HL-60 (cell line): ENCODE results near the gene FAM83C.

Source experiments
- CTCF ChIP-seq: IDR thresholded peaks from one replicate; pipeline ENCODE4 v1.5.1; 2011; ENCODE audit warnings: low read length, control low read depth, inconsistent platforms; ENCODE audit not compliant: insufficient read depth
- GABPA ChIP-seq: IDR thresholded peaks from 2 replicates; pipeline ENCODE4 v1.6.1; 2012; ENCODE audit warnings: low read depth
- POLR2AphosphoS5 ChIP-seq: IDR thresholded peaks from 2 replicates; pipeline ENCODE4 v1.6.1; 2012; ENCODE audit warnings: low read depth
- REST ChIP-seq: IDR thresholded peaks from 2 replicates; pipeline ENCODE4 v1.6.1; 2012; ENCODE audit warnings: low read depth; ENCODE audit not compliant: insufficient replicate concordance

GRCh38 chr20:35295674-35296073, 3.4 kb upstream of the FAM83C start:
- no peak for TF ChIP-seq GABPA
- TF ChIP-seq CTCF, result no peak
- TF ChIP-seq POLR2AphosphoS5, result no peak
- no peak for TF ChIP-seq REST
